ENCODE results near the gene ELOVL1. TPM values are rescaled to one million over a fixed set of nuclear protein-coding genes. Genes with fewer than 3 reads are reported as not detected.

ELOVL1 gene
- total RNA-seq, 1 experiment from 2014 or later, result 21.6 TPM

- peaks cover 4% of the 10 kb centered on the region for H3K27me3 ChIP-seq (ENCODE audit: insufficient read depth, low read length)
- no peak overlapping the region for H2AK5ac ChIP-seq (ENCODE audit: insufficient read length, low read length)
- peak overlapping the region; percentile 60; the same call in 1 of the 2 replicates for H3K14ac ChIP-seq (ENCODE audit: insufficient read depth, low read length)
- no peaks in the 10 kb centered on the region for H3K9me3 ChIP-seq (ENCODE audit: control insufficient read depth, low read depth, low read length)
- peak overlapping the region; percentile 83 to 84 for H3K4me3 Mint-ChIP-seq
- peak overlapping the region; percentile 41 for H3K27ac ChIP-seq (ENCODE audit: insufficient read length, low read depth, low read length)
- peak overlapping the region; percentile 92 to 100 (median 100) for H3K27ac Mint-ChIP-seq
- no peak overlapping the region for H2BK5ac ChIP-seq (ENCODE audit: insufficient read length, low read length)
- peaks cover 5% of the 10 kb centered on the region for H3K4me1 ChIP-seq (ENCODE audit: insufficient read depth, low read length)
- no peak overlapping the region for H2BK20ac ChIP-seq (ENCODE audit: low read depth, low read length, poor library complexity, severe bottlenecking)
- H3K79me2 ChIP-seq (ENCODE audit: insufficient read depth, low read length), result no peaks in the 10 kb centered on the region
- no peak overlapping the region for H4K91ac ChIP-seq (ENCODE audit: insufficient read length, low read depth, low read length)
- H3K9ac ChIP-seq (ENCODE audit: extremely low read depth, insufficient read length, low read length), result peak overlapping the region; percentile 39
- H3K23me2 ChIP-seq (ENCODE audit: insufficient read length, low read depth, low read length, poor library complexity, severe bottlenecking), result peaks cover 10% of the 10 kb centered on the region
- no peaks in the 10 kb centered on the region for H3K9me3 Mint-ChIP-seq
- H3K56ac ChIP-seq (ENCODE audit: insufficient read length, low read depth, low read length), result no peak overlapping the region
- H3K27me3 Mint-ChIP-seq (ENCODE audit: low read depth), result peaks cover 16% of the 10 kb centered on the region
- no peak overlapping the region for H2BK120ac ChIP-seq (ENCODE audit: low read depth, low read length, poor library complexity, severe bottlenecking)
- H2BK12ac ChIP-seq (ENCODE audit: insufficient read length, low read depth, low read length), result no peak overlapping the region
- no peak overlapping the region for H3K23ac ChIP-seq (ENCODE audit: insufficient read length, low read depth, low read length)
- peaks cover 0 to 2% (median 0%) of the 10 kb centered on the region in 3 experiments; a peak in 1 of 7 replicates for H3K36me3 Mint-ChIP-seq (ENCODE audit: insufficient read depth in 1 of 3, low read depth in 3 of 3)
- H3K4me1 Mint-ChIP-seq, result peaks cover 31 to 50% of the 10 kb centered on the region in 2 experiments
- peak overlapping the region; percentile 59 for H3K18ac ChIP-seq (ENCODE audit: insufficient read length, low read depth, low read length)
- no peak overlapping the region for H3K4ac ChIP-seq (ENCODE audit: low read depth, low read length)
- H3T11ph ChIP-seq (ENCODE audit: low read length), result no peak overlapping the region
- TF ChIP-seq, protein P1, sequence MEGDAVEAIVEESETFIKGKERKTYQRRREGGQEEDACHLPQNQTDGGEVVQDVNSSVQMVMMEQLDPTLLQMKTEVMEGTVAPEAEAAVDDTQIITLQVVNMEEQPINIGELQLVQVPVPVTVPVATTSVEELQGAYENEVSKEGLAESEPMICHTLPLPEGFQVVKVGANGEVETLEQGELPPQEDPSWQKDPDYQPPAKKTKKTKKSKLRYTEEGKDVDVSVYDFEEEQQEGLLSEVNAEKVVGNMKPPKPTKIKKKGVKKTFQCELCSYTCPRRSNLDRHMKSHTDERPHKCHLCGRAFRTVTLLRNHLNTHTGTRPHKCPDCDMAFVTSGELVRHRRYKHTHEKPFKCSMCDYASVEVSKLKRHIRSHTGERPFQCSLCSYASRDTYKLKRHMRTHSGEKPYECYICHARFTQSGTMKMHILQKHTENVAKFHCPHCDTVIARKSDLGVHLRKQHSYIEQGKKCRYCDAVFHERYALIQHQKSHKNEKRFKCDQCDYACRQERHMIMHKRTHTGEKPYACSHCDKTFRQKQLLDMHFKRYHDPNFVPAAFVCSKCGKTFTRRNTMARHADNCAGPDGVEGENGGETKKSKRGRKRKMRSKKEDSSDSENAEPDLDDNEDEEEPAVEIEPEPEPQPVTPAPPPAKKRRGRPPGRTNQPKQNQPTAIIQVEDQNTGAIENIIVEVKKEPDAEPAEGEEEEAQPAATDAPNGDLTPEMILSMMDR (conservative IDR thresholded peaks at IDR 0.05), result no peak
- peak overlapping the region; percentile 77 for H3K4me2 ChIP-seq (ENCODE audit: insufficient read depth, insufficient read length, low read length)
- no peaks in the 10 kb centered on the region for H4K20me1 ChIP-seq (ENCODE audit: control insufficient read depth, insufficient read depth, insufficient read length)
- H4K5ac ChIP-seq (ENCODE audit: insufficient read length, low read depth, low read length), result no peak overlapping the region
- no peak for DNase-seq
- WGBS (ENCODE audit: extremely low coverage, insufficient read length, low lambda C conversion rate), result no CpG with 5 or more reads among the region's 11 CpGs
- no peak overlapping the region for H4K8ac ChIP-seq (replicated peaks; ENCODE audit: insufficient read length, low read depth, low read length)
- no peak overlapping the region for H2BK15ac ChIP-seq (ENCODE audit: low read depth, low read length)
- no peaks in the 10 kb centered on the region for H3K79me1 ChIP-seq (ENCODE audit: insufficient read depth, low read depth, low read length, poor library complexity, severe bottlenecking)
- H2AFZ ChIP-seq (ENCODE audit: low read length), result peak overlapping the region; percentile 19
Observed at GRCh38 chr1:43349594-43350306, 18.1 kb downstream of the ELOVL1 start.
